CD1c-positive myeloid dendritic cell (primary cell): ENCODE data around the gene FBN1.

Experiments
- DNase-seq: peaks from one replicate; pipeline ENCODE4 v3.0.0-alpha.2; 2016; ENCODE audit errors: extremely low spot score

Gene FBN1

DNA sequence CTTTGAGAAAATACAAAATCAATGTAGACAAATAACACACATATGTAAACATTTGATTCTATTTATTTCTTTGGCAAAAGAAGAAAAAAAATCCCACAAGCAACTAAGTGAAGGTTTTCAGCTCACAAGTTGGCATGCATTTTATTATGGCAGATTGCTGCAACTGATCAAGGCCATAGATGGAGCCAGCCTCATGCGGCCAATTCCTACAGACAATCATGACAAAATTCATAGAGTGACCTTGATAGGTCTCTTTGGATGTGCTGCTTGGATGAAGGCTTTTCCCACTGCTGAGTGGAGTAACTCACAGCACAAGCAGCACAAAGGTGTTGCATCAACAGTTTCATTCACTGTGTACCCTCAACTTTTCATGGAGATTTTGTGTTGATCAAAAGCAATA, 22.1 kb downstream of the FBN1 start:
- no peak for DNase-seq

DNA sequence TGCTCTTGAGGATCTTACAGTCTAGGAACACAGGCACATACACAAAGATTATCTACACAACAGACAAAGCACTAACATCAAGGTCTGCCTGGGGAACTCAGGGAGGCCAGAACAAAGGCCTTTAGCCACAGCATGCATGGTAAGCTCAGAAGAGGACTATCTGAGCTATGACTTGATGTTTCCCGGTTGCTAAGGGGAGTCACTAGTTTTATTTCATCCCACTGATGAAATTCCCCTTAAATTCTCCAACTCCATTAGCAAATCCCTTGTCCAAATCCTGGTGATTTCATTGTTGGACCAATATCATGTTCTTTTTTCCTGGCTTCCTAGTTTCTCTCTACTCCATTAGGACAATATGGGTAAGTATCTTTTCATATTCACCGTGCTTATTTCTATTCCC, 23.3 kb downstream of the FBN1 start:
- DNase-seq = no peak

DNA sequence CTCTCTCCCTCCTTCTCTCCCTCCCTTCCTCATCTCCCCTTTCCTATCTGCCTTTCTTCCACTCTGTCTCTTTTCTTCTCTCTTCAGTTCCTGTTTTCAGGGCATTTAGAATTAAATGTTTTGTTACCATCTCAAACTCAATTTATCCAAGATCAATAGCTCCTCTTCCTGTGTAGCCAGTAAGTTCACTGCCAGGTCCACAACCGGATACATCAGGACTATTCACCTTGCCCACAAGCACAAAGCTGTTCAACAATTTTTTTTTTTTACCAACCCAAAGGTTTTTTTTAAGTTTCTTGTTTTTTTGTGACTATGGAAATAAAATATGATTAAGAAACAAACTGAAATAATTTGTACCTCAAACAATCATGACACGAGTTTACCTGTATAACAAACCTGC, 26.1 kb downstream of the FBN1 start:
- no peak for DNase-seq

DNA sequence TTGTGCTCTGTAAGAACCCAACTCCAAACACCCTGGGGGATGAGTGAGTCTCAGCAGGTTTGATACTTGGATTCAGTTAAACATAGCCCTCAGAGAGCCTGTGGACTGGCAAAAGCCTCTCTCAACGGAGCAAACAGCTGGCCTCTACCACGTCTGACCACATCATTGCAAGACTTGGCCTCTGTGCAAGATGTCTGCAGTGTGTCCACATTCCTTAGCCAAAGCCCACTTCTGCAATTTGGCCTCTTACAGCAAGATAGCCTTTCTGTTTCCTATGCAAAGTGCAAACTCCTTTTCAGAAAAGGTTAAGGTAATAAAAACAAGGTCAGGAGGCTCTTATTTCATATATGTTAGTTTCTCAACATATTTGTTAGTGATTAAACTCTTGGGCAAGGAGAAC, 27.9 kb downstream of the FBN1 start:
- no peak for DNase-seq

DNA sequence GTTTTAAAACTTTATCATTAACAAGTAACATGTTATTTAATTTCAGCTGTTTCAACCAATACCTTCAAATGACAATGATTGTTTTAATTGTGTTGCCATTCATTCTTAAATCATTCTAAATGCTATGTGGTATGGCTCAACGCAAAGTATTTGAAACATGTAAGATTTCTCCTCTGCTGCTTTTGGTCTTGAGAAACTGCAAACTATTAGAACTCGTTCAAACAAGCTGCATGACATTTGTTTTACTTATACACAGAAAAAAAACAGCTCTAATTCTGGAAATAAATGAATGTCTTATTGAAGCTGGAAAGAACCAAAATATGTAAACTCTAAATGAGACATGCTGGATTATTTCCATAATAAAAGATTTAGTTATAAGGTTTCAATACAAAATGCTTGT, 29.3 kb downstream of the FBN1 start:
- DNase-seq = no peak

DNA sequence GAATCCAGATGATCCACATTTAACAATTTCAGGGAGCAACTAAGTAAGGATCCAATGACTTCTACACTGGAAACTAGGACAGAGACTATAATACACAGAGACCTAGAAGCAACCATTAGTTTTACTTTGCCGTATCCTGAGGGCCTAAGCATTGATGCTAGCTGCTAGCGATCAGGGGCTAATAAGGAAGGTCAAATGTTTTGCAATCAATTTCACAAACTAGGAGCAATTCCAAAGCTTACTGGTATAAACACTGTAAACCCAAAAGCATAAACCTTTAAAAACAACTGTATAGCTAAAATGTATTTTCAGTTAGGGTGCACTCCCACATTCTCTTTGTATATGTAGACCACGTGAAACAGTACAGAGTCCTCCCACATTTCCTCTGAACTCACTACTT, 31.5 kb downstream of the FBN1 start:
- no peak for DNase-seq

DNA sequence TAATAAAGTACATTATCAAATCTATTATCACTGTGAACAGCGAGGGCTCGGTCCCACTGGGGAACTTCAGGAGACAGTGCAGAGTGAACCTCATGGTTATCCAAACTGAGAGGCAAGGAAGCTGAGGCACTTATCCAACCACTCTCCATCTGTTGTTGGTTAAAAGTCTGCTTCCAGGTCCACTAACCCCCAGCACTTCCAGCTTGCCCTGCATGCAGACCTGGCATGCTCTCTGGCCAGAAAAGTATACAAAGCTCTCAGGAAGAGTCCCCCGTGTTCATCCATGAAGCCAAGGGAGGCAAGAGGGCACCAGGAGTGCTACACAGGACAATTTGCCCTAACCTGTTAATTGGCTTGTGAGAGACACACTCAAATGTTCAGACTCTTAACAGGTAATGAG, 36.0 kb downstream of the FBN1 start:
- no peak for DNase-seq

DNA sequence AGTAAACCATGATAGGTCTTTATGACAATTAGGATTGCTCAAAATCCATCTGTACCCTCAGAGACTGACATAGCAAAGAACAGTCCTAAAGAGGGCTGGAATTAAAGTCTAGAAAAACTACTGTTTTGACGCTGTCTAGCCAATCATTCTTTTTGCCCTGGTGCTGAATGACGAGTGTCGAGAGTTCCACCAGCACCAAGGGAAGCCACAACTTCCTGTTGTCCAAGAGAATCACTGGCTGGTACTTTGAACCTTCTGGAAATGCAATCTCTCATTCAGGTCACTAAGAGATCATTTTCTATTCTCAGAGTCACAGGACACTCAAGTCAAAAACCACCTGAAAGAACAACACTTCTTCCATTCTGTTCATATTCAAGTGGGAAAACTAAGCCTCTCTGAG, 37.7 kb downstream of the FBN1 start:
- DNase-seq = no peak

DNA sequence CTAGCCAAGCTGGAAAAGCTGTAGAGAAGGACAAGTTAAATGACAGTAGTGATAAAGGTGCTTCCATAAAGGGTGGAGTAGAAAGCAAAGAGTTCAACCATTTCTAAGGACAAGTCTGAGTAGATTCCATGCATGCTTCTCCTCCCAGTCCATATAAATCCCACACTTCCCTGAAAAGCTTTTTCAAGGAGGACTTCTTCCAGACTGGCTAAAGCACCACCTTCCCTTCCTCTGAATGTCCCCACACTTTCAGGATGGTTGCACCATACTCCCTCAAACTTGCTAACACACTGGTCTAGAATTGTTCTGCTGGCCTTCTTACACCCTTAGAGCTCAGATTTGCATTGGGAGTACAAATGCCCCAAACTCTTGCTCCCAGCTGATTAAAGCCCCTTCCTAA, 40.9 kb downstream of the FBN1 start:
- DNase-seq = no peak

DNA sequence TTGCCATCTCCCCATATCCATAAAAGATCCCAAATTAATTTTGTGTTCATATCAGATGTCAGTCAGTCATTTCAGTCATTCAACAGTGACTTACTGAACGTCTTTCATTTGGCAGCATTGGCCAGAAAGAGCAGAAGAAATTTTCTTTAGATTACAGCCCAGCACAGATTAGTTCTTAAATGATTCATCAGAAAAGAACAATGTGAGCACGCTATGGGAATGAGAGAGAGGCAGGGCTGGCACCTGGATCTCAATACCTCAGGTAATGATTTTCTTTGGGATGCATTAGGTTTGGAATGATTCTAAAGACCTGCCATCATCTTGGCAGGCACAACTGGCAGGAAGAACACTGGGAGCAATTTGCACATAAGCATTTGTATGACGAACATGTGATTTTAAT, 41.6 kb downstream of the FBN1 start:
- no peak for DNase-seq

DNA sequence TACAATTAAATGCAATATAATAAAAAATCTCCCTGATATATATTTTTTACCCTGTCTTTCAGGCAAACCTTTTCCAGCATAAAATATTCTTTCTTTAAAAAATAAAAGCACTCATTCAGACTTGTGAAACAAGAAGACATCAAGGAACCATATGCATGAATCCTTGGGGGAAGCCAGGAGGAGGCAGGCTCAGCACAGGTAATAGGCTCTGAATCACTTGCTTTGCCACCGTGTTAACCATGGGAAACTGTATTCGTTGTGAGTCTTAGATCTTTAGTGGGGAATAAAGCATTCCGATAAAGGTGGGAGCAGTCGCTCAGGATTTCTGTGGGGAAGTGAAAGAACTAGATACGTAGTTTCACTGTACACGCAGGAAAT, 42.4 kb downstream of the FBN1 start:
- DNase-seq = no peak

DNA sequence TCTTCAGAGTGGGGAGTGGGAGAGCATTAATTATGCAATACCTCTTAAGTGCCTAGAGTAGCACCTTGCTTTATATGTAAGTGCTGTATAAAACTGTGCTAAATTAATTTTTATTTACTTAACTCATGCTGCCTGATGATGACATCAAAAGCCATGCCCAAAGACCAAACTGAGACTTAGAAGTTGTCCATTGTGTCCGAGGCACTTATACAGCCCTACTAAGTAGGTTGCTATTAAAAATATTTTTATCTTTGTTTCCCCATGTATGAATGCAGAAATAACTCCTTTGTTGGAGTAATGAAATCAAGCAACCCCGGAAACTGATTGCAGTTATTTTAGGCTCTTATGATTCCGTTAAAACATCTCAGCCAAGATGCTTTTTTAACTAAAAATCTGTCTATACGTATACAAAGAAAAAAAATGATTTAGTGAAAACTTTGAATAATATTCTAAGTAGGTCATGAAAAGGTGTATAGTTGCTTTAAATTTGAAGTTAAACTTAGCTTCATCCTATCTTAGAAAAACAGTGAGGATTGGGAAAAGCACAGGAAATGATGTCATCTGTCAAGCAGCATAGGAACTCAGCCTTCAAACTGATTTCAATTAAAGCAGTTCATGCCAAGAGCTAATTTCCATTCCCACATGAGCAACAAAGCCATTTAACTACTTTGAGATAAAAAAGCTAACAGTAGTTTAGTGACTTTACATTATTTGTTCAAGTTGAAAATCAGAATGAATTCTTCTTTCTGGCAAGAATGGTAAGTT, 43.0 kb downstream of the FBN1 start:
- DNase-seq = no peak

DNA sequence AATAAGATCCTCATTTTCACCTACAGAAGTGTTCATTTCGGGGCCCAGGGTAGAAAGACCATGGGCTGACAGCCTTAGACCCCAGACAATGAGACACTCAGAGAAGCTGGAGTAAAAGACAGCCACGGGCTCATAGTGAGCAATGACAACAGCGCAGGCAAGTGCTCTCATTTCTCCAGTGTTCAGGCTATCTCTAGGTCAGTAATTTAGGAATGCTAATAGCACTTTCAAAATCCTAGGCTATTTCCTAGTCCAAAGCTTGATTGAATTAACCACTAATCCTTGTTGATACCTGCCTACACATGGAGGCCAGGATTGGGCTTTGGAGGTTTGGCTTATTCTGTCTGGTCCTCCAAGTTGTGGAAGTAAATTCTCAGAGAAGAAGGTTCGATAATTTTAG, 44.4 kb downstream of the FBN1 start:
- no peak for DNase-seq

DNA sequence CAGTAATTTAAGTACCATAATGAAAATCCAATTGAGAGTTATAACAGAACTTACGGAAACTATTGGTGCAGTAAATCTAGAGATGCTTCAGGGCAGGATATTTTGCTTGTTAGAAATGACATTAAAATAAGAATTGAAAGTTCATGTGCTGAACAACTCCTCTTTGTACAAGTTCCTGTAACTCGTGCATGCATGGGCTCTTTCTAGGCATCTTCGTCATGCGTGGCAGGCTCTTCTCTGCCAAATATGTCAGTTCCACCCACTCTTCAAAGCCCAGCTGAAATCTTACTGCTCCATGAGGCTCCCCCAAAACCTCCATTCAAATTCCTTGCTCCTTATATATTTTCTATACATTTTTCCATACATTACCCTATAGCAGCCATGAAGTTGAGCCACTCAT, 48.7 kb downstream of the FBN1 start:
- DNase-seq = no peak

DNA sequence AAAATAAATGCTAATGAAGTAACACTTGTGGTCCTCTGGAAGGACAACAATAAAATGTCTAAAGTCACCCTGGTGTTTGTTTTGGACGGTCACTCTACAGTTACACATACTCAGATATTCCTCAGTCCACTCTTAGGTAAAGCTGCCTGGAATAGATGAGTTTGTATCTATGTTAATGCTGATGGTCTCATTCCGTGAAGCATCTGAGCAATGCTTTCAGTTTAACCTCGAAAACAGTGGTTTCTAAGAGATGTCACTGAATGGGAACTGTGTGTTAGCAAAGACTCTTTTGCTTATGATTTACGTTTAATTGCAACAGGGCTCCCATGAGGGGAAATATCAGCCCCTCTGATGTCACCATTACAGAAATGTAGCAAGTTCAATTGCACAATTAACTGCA, 49.1 kb downstream of the FBN1 start:
- DNase-seq = no peak

DNA sequence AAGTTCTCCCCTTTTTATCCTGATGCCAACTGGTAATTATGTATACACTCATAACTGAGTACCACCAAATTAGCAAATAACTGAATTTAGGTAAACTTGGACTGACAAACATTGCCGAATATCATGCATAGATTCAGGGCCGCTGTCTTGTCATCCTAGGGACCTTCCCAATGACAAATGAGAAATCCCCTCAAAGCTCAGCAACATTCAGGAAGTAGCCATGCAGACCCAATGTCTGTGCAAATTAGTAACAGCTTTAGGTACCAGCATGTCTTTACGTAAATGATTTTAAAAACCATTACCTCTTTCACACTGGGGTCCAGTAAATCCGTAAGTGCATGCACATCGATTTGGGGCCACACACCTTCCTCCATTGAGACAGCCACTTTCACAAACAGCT, 49.5 kb downstream of the FBN1 start:
- DNase-seq = no peak

DNA sequence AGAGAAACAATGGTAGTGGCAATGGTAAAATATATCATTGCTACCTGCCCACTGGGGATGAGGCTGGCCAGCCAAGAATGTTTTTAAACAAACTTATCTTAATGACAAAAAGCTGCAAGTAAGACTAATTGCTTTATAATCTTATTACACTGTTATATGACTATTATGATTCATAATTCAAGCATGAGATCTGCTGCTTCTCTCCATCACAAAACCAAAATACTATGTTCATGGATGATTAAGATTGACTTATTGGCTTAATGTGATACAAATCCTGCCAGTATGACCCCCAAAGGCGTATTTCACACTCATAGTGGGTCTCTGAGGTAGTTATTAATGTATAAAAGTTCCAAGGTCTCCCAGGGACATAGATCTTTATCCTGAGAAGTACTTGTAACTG, 52.6 kb downstream of the FBN1 start:
- DNase-seq = no peak

DNA sequence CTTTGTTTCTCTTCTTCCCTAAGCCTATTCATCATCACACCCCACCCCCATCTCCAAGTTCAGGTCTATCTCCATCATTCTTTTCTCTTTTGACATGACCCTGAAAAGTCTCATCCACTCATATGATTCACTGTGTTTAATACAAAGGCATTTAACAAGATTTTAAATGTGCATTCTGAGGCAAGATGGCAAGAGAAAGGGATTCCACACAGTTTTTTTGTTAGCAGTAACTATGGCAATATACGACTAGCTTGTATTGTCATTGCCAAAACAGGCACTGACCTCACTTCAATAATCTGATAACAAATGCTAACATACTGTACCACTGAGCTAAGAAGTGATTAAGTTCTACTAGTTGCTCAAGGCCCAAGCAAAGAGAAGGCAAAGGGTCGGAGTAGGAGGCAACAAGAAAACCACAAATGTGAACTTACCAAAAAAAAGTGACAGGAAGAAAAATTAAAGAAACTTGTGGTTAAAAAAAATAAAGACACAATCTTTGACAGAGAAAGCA, 53.2 kb downstream of the FBN1 start:
- no peak for DNase-seq

DNA sequence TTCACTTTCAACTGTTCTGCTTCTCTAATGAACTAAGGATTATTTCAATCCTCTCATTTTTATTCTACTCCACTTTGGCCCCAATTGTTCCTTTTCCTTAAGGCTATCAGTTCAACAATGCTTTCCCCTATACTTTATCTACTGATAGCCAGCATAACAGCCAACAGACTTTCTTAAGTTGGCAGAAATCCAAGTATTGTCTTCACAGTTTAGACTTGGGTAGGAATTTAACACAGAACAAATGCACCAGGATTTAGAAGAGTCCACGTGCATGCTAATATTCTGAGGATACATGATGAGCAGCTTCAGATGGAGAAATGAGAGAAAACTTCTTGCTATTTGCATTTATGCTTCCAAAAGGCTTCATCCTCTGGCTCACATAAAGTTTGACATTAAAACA, 54.8 kb downstream of the FBN1 start:
- no peak for DNase-seq

DNA sequence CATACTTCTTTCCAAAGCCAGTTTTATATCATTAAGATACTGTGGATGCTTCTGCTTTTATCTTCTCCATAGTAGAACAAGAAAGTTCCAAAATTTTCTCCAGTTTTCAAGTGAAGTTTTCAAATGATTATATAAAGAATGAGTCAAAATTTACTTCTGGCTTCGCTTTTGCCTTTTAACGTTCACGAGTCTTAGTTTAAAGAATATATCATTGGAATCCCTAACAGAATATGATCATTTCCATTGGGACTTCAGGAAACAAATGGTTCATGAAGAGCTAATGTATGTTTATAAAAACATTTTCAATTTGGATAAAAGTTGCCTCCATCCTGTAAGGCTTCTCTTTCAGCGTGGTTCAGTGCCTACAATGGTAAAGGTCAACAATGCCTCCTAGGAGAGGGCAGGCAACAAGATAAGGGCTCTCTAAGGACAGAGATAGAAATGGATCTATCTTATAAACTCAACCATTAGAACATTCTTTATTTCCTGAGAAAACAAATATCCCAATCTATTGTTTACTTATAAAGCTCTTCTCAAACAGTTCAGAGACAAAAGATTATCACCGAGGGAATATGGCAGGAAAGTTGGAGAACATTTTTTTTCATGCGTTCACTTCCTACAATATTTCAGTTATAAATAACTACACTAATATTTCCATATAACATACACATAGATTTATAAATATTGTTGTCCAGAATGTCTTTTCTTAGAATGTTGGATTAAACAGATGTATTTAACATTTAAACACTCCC, 60.5 kb downstream of the FBN1 start:
- no peak for DNase-seq

DNA sequence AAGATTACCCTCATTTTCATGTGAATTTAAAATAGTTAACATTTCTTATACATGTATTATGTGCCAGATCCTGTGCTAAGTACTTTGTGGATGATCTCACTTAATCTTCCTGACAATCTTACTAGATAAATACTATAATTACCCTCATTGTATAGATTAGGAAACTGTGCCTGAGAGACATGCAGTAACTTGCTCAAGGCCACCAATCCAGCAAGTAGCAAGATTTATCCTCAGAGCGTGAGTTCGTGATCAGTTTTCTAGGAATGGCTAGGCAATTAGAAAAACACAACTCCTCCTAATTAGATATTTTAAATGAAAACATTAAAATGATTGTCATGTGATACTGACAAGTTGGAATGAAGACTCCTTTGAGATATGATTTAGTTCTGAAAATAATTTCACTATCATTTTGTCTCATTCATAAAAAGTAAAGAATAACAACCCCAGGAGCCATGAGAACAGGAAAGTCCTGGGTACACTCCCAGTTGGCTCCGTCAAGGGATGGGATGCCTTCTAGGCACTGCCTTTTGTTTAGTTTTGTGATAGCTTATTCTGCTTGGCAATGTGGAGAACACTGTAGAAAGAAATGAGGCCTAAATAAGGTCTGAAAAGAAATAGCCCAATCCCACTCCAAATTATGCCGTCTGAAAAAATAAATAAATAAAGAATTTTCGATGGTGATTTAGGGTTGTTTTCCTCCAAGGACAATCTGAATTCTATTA, 61.3 kb downstream of the FBN1 start:
- no peak for DNase-seq

DNA sequence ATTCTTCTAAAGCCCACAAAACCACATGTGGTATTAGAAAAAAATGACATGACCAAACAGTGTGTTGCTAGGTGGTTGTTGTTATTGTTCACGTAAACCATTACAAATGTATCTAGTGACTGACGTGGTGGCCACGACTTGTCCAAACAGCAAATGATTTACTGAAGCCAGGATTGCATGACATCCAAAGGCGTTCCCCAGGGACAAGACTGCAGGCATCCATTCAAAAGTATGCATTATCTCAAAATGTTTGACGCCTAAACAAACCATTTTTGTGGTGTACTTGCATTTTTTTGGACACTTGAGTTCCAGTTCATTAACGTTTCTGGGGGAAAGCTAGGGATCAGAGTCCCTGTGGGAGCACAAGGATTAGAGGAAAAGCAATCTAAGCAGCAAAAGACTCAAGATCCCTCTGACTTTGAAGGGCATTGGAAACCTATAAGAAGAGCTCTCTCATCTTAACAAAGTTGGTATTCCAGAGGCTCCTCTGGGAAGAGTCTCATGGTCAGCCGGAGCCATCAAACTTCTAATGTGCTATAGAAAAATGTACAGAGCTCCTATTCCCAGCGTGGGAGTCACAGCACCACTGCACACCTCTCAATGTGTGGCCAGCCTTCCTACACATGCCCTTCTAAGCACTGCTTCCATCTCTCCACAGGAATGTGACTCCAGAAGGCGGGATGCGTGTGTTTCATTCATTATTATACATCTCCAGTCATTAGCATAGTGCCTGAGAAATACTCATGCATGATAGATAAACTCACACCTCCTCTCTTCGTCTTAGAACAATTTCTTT, 62.9 kb downstream of the FBN1 start:
- no peak for DNase-seq
